Stimulated activated CD4-positive, alpha-beta T cell treated with anti-CD3 and anti-CD28 coated beads, Interleukin-1b, Interleukin-23, amount 100 ng/mL, for 4 hours (primary cell): ENCODE data around the gene SLC30A7.

Experiments used
- DNase-seq, 2 donors: peaks; one replicate each; pipeline ENCODE4 v3.0.0-alpha.2; 2020; ENCODE audit warnings: low read depth in 2 of 2

SLC30A7 gene

DNA sequence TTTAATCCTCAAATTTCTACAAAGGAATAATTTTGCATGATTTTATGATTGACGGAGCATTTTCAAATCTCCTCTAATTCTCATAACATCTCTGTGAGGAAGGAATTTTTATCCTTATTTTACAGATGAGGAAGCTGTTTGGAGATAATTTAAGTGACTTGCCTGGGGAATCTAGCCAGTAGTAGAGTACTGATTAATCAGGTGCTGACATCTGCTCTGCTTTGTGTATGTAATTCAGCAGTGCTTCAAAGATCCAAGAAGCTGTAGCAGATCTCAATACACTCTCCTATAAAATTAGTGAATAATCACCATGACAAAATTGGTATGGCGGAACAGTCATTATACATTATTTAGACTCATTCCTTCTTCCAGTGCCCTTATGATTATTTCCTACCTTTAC lies 83.7 kb downstream of the SLC30A7 start:
- no peak for DNase-seq

DNA sequence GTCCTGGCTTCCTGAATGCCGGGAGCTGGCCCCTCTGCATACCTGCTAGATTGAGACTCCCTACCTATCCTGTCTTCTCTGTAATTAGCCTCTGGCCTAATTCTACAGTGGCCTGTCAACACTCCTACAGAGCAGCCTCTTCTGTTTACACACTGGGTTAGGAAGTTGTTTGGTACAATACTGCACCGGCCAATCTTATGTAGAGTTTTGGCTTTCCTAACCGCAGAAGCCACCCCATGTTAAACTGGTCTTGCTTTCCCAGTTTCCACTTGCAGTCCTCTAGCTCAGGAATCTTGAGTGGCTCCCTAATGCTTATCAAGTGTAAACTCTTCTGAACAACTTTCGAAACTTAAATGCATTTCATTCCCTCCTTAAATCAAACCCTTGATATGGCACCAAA lies 86.9 kb downstream of the SLC30A7 start:
- DNase-seq: no peak

DNA sequence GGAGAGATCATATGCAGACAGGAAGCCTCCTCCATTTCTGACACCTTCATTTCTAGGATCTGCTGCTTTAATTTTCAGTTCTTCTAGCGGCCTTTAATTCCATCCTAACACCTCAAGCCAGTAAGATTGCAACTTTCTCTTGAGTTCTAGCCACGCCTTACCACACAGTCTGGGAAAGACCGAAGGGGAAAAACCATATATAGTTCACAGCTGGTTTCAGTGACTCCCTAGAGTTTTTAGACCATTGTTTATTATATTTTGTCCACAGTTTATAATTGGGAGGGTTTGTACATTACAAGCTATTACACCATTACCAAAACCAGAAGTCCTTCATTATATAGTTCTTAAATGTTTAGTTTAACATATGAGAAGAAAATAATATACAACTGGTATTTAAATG lies 92.2 kb downstream of the SLC30A7 start:
- DNase-seq: no peak

DNA sequence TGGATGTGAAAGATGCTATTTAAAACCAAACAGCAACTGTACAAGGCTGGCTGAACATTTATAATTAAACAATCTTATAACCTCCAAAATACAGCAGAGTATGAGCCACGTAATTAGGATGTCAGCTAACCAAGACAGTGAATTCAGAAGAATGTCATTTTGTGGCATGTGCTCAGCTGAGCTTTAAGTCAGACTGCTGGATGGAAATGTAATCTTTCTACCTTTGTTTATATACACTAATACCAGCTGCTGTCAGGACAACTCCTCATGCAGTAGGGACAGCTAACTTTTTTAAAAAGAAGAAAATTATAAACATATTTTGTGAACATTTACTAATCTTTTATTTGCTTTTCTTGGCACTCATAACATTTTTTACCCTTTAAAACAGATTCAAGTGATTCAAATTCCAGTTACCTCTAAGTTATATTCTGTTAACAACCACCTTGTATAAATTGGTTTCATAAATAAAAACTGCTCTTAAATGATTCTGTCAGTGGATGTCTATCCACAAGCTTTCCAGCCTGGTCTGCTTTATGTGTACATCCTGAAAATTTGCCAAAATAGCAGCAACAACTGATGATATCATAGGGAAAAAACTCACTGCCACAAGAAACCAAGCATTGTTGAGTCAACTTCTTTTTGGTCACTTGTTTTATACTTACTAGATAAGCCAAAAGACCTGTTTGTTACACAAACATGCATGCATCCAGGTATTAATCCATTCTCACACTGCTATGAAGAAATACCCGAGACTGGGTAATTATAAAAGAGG lies 93.6 kb downstream of the SLC30A7 start:
- DNase-seq: no peak

DNA sequence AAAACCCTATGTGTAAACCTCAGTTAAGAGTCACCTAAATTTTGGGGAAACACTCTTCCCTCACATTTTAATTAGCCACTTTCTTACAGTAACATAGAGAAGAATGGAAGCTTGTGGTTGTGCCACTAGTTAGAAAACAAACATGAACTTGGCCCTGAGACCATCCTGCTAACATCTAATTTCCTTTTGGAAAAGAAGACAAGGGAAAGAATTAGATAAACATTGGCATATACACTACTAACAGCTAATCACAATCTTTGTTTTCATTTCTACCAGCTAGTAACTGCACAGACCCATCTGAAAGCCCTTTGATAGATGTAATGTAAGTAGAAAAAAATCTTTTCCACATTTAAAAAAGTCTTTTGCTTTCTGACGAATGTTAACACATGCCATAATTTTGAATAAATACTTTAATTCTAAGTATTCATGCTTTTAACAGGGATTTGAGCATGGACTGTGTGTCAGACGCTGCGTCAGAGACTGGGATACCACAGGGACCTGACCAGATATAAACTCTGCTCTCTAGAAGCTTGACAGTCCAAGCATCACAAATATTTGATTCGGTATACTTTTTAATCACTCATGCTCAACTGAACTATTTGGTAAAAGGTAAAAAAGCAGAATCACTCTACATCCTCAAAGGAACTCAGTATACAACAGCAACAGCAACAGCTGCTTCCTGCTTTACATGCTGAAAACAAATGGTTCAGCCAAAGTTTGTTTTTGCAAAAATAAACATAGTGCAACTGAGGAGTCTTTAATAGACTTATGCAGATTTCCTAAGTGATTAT lies 99.5 kb downstream of the SLC30A7 start:
- DNase-seq: no peak

DNA sequence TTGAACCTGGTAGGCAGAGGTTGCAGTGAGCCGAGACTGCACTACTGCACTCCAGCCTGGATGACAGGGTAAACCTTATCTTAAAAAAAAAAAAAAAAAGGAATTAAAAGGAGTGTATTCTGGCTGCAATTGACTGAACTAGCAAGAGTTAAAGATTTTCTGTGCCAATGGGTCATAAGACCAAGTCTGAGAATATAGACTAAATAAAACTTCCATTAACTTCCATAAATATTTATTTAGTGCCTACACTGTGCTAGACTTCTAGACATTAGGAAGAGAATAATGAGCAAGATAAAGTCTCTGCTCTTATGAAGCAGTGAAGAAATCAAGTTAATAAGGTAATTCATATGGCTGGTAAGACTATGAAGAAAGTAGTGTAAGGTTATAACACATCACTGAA lies 102.5 kb downstream of the SLC30A7 start:
- DNase-seq: no peak

DNA sequence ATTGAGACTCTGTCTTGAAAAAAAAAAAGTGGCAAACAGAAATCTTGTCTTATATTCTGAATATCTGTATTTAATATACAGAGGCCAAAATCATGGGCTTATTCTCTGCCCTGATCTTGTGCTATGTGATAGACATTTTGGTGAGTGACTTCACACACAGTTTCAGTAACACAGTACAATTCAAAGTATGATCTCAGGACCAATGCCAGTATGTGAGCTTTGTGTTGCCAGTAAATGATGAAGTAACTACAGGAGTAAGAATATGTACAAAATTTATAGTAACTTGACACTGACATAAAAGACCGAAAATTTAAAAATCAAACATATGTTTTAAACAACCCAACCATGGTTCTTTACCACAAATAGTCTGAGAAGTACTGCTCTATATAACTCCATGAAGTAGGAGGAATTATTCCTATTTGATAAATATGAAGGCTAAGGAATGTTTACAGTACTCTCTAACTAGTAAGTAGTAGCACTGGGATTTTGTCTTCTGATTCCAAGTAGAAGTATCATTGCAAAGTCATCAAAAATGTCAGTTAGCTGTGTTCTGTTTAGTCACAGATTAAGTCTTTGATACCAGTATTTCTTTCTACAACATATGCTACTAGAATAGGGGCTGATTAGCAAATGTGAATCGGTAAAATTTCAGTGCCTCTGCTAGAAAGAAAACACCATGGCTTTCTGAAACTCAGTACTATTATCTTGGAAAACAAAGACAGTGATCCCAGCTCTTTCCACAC lies 104.4 kb downstream of the SLC30A7 start:
- DNase-seq: no peak

DNA sequence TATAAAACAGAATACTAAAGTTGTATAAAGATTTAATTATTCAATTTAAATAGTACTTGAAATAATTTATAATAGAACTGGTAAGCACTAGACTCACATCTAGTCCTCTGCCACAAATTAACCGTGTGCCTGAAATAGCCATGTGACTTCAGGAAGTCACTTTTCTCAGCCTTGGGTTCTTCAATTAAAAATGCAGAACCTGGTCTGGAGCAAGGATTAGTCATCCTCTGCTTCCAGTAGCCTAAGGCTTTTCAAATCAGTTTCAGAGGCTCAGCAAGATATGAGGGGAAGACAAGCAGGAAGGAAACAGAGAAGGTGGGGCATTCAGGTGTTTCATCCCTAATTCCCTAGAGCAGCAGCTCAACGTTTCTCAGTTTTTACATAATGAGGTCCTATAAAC lies 106.7 kb downstream of the SLC30A7 start:
- DNase-seq: no peak

DNA sequence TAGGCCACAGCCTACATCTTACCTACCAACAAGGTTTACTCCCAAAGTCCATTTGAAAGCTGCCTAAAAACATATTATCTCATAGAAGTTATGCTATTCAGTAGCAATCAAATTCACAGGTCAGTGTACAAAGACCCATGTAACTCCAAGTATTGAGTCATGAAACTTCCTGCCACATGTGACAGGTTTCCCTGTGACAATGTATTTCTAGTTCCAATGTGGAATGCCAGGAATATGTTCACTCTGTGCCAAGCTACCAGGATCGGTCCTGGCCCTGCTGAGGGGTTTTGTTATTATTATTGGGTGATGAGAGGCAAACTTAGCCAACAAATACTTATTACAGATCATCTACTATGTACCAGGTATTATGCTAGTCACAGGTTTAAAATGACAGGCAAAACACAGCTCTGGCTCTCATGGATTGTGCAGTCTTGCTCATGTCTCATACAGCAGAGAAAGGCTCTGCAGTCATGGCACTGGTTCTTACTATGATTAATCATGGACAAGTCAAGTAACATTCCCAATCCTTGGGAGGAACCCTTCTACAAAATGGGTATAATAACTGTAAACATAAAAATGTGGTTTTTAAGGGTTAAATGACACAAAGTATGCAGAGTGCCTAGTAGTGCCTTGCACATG lies 107.2 kb downstream of the SLC30A7 start:
- DNase-seq: no peak

DNA sequence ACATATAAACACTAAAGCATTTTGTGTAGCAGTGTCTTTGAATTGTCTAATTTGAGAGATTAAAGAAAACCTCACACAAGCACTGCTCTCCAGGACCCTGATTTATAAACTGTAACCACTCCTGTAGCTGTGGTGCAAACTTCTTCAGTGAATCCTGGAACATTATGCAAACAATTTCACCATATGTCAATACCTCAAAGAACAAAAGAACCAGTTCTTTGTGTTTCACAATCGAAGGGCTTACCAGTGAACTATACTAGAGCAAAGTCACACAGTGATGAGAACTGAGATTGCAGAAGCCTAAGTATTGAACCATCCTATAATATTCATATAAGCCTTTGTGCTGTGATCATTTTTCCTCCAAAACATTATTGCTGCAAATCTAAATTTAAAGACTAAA lies 108.2 kb downstream of the SLC30A7 start:
- DNase-seq: no peak

DNA sequence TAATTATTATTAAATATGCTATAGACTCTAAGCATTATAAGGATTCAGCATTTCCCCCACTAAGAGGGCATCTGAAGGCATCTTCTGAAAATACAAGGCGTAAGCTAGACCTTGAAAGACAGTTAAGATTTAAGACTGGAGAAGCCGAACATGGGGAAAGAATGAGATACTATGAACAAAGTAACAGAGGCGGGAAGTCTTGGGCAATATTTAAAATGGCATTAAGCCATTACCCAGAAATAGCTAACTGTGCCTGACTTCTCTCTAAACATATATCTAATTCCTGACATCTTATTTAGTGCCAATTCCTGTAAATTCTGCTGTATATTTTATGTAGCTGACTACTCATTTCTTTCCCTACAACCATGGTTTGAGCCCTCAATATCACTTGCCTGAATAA lies 108.8 kb downstream of the SLC30A7 start:
- DNase-seq: no peak

DNA sequence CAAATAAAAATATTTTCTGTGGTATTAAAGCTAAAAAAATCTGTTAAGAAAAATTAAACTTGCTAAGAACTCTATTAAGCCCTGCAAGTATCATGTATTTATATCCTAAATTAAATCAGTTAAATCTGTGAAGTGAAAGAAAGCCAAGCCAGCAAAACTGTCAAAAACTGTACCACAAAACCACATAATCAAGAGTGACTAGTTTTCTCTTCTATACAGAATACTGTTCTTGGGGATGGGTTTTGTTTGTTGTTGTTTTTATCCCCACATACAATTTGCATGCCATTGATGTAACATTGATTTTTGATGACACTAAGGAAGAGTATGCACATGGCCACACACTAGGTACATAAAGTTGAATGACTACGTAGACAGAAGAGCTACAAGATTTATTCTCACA lies 109.3 kb downstream of the SLC30A7 start:
- no peak for DNase-seq

DNA sequence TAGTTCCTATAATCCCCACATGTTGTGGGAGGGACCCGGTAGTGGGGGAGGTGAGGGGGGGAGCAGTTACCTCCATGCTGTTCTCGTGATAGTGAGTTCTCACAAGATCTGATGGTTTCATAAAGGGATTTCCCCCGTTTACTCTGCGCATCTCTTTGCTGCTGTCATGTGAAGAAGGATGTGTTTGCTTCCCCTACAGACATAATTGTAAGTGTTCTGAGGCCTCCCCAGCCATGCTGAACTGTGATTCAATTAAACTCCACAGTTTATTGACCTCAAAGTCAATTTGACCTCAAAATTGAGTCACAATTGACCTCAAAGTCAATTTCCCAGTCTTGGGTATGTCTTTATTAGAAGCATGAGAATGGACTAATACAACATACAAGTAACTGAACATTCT lies 110.0 kb downstream of the SLC30A7 start:
- no peak for DNase-seq

DNA sequence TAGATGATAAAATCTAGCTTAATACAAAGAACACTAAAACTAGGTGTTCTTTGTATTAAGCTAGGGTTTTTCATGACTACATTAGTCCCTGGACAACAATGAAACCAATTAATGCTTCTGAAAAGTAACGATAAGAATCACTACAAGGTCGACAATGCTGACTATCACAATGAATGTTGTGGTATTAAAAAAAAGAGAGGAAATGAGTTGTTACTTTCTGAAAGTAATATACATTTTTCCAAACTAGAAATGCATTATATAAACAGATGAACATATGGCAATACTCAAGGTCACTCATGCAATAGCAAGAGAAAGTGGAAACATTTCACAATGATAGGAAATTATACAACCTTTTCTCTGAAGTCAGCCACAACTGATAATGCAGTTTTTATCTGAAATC lies 110.7 kb downstream of the SLC30A7 start:
- DNase-seq: no peak

DNA sequence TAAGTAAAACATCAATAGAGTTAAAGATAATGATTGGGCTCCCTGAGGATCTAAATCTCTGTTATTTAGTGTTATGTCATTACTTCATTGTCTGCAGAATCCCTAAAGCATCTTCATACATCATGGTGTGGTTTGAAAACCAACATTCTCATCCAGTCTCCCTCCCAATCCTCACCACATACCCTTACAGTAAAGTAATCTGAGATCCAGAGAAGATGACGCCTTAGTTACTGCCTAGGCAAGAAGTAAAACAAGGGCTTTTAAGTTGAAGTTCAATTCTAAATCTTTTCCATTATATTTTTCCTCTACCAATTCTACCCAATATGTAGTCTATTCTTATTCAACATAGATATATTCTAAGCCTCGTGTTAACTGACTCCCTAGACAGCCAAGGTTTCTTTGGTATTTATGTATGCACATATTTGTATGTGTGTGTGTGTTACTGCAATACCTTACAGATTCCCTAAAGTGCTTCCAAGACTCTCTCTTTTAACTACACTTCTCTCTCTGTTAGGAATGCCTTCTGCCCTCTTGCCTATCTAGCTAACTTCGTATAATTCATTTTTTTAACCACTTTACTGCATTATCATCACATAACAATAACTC lies 112.4 kb downstream of the SLC30A7 start:
- DNase-seq: no peak

DNA sequence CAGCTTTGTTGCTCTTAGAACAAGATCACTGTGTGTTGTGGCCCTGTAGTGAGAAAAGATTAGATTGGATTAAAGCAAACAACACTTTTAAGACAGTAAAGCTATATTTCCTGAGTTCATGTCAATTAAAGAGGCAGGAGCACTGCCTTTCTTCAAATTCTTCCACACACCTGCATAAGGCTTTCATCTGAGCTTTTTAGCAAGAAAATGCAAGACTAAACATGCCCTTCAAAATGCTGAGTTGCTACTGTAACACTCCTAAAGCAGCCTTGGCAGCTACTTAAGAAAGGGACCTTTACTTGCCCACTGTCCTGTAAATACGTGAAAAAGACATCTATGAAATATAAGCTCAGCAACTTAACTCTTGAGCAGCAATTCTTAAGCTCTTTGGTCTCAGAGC lies 117.9 kb downstream of the SLC30A7 start:
- no peak for DNase-seq

DNA sequence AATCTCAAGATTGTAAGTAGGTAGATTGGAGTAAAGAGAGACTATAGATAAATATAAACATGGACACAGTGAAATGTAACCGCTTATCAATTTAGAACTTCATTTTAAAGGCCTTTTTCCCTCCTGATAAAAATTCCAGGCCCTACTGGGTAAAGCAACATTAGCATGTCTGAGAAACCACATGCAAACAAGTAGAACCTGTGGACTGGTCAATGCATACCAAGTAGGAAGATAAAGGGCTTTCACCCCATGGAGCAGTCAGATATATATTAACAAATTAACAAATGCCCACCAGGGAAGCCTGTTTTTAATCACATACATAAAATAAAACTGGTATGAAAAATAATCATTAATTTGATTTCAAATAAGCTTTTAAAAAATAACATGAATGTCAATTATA lies 121.6 kb downstream of the SLC30A7 start:
- no peak for DNase-seq

DNA sequence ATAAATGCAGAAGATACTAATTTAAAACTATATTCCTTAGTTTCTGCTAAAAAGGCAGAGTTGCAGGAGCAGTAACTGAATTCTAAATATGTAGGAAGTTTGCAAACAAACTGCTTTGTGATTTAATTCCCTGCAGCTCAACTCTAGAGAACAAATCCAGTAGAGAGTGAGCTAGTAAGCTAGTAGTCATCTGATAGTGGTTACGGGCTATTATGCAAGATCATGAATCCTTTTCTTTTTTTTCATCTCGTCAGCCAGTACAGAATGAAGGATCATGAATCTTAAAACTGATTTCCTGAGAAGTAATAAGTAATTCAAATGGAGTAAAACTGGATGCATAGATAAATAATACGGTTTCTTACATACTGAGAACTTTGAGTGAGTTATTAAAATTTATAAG lies 126.4 kb downstream of the SLC30A7 start:
- DNase-seq: no peak

DNA sequence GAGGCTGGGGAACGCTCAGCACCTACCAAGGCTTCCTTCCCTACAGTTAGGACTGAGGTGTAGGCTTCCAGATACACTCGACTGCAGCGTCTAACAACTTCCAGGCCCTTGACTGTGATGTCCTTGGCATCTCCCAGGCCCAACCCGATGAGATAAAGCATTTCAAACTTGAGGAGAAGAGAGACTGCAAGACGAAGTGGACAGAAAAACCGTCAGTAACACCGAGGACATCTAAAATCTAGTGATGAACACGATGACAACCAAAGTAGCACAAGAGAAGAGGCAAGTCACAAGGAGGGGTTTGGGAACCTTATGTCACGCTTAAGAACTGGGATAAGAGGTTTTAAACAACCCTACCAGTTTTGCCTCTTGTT lies 129.4 kb downstream of the SLC30A7 start:
- peak; percentile 11 to 16 for DNase-seq

DNA sequence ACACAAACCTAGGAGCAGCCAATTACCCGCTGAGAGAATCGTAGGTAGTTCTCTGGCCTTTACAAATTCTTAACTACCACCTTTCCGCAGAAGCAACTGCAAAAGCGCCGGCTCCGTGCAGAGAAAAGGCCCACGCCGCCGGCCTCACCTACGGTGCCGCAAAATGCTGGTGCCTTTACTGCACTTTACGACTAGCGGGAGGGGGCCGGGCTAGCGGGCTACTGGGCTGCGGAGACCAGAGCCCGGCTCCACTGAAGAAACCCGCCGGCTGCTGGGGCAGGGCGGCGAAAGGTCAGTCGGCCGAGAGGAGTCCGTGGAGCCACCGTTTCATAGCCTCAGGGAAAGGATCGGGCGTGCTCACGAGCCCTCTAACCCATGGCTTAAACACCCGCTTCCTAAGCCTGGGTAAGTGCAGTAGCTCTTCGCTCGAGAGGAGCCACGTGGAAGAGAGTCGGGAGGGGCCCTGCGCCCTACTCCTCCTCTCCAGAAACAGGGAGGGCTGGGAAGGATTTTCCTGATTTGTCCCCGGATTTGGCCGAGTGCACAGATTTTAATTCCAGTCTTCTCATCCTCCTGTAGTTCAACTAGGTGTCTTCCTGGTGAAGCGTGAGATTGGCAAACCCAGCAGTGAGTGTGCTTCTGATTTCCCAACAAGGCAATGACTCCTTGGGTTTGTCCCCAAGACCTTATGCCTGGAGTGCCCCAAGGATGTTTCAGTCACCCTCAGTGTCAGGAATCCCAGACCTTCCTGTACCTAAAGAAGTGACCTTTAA lies 130.0 kb downstream of the SLC30A7 start, which contains the start of gene DPH5:
TSS of gene DPH5 (minus strand) at position 128 of the 773 bp plus-strand sequence. CDS start 341 bp downstream, outside the sequence.
- peak; percentile 81 to 86 for DNase-seq

DNA sequence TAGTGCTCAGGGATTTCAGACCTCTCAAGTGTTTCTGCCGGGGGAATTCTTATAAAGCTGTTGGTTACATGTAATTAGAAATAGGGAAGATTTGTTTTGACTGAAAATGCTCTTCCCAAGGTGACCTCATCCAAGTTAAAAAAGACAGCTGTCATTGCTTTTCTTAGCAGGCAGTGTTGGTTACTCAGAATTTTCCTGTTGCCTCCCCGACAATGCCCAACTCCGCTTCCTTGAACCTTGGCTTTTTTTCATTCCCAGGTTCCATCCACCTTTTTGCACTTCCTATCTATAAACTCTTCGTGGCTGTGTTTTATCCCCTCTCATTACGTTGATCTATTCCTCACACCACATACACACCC lies 130.5 kb downstream of the SLC30A7 start:
- DNase-seq: no peak
